Activated CD4-positive, alpha-beta memory T cell treated with anti-CD3 and anti-CD28 coated beads, Interleukin-2, amount 10 ng/mL, durations not matched to agents 7 days and 5 days (primary cell): ENCODE measurements around the gene RAB27A. TPM values are rescaled to one million over a fixed set of nuclear protein-coding genes. Genes with fewer than 3 reads are reported as not detected.
A peak's percentile ranks its signal among the peaks of the same experiment; 100 is the strongest.
"Not testable (repeated sequence)": the region's sequence is repeated elsewhere in the genome, so short reads cannot be mapped to it uniquely, and the experiment has no call there.

Experiments used
- CTCF ChIA-PET: fragments of 350-600 bp; sonication (Branson Sonifier 250); formaldehyde crosslinking; loops from one replicate; lab custom pipeline; 2021; ENCODE audit warnings: antibody characterized with exemption, inconsistent platforms; lab: Charles Lee
- POLR2A ChIA-PET: fragments of 350-600 bp; sonication (Branson Sonifier 250); formaldehyde crosslinking; loops from one replicate; lab custom pipeline; 2021; ENCODE audit warnings: antibody characterized with exemption; lab: Charles Lee
- DNase-seq: peaks from one replicate; pipeline ENCODE4 v3.0.0-alpha.2; 2020
- H3K27ac Mint-ChIP-seq: one replicate; pipeline ENCODE4 v1.8.0; 2021; ENCODE audit warnings: mild to moderate bottlenecking, mixed read lengths
- H3K27me3 Mint-ChIP-seq: one replicate; pipeline ENCODE4 v1.8.0; 2021; ENCODE audit warnings: mixed read lengths
- H3K36me3 Mint-ChIP-seq: one replicate; pipeline ENCODE4 v1.8.0; 2021; ENCODE audit warnings: low read depth, mixed read lengths
- H3K4me1 Mint-ChIP-seq: one replicate; pipeline ENCODE4 v1.8.0; 2021; ENCODE audit warnings: mixed read lengths
- H3K4me3 Mint-ChIP-seq: one replicate; pipeline ENCODE4 v1.8.0; 2021; ENCODE audit warnings: mild to moderate bottlenecking, mixed read lengths
- H3K9me3 Mint-ChIP-seq: one replicate; pipeline ENCODE4 v1.8.0; 2021; ENCODE audit warnings: mixed read lengths
- total RNA-seq, 2 experiments: library from RNA; stranded (reverse); gene quantifications; one replicate each; pipeline ENCODE4 v1.2.3, GENCODE V29; 2021

RAB27A gene
- 10 to 100 TPM; 99.0 to 99.9 TPM for total RNA-seq

- Mint-ChIP-seq H3K36me3 (peaks cover 35% of the 10 kb centered on the region), H3K27ac (peak within 1 kb of the TSS; percentile 88), H3K27me3 (no peaks in the 10 kb centered on the region), H3K4me3 (peak within 1 kb of the TSS; percentile 94), H3K4me1 (peaks cover 43% of the 10 kb centered on the region), H3K9me3 (no peaks in the 10 kb centered on the region)
- DNase-seq: peak; percentile 83
- ChIA-PET POLR2A (interaction anchor here (1.0 to 3.2 kb wide), 10 partner anchors 12 to 150 kb away, joined by 3 to 14 read pairs (median 5); partner anchors contain the start of genes PIGB, PIGBOS1 and RSL24D1), CTCF (interaction anchor here (0.9 to 2.4 kb wide), 8 partner anchors 24 to 145 kb away, joined by 3 to 39 read pairs (median 6); partner anchors contain the start of gene RSL24D1)
Observed at GRCh38 chr15:55289746-55290527, at the start of gene RAB27A. Gene RAB27A, minus strand, starts transcription at chr15:55289813. Its CDS starts 54,879 bp downstream, at chr15:55234934.

GRCh38 chr15:55337160-55337559 lies 47.5 kb upstream of the RAB27A start:
- H3K4me1 Mint-ChIP-seq: no peaks in the 10 kb centered on the region
- no peak overlapping the region for H3K27ac Mint-ChIP-seq
- peaks cover 32% of the 10 kb centered on the region for H3K36me3 Mint-ChIP-seq
- no peaks in the 10 kb centered on the region for H3K27me3 Mint-ChIP-seq
- no peak overlapping the region for H3K4me3 Mint-ChIP-seq
- no peaks in the 10 kb centered on the region for H3K9me3 Mint-ChIP-seq
- CTCF ChIA-PET: interaction anchor here (2.0 kb wide), 1 partner anchor 102 kb away, joined by 4 read pairs; no protein-coding TSS in a partner anchor
- POLR2A ChIA-PET: interaction anchor here (1.1 kb wide), 1 partner anchor 18 kb away, joined by 3 read pairs; the partner anchor contains the start of genes PIGB and PIGBOS1
- no peak for DNase-seq

DNA sequence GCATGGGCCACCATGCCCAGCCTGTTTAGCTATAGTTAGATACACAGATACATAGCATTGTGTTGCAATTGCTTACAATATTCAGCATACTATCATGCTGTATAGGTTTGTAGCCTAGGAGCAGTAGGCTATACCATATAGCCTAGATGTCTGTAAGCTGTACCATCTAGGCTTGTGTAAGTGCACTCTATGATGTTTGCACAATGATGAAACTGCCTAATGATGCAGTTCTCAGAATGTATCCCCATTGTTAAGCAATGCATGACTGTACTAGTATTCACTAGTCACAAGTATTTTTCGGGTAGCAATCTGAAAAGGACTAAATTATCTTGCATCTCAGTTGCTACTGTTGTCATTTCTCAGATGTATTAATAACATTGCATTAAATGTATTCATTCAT lies 45.4 kb upstream of the RAB27A start:
- Mint-ChIP-seq H3K4me1 (no peaks in the 10 kb centered on the region), H3K36me3 (peaks cover 41% of the 10 kb centered on the region), H3K9me3 (no peaks in the 10 kb centered on the region), H3K27ac (no peak overlapping the region), H3K4me3 (no peak overlapping the region), H3K27me3 (no peaks in the 10 kb centered on the region)
- ChIA-PET CTCF (no interaction called here), POLR2A (no interaction called here)
- DNase-seq: no peak

GRCh38 chr15:55334371-55334770 lies 44.8 kb upstream of the RAB27A start:
- H3K27ac Mint-ChIP-seq: no peak overlapping the region
- no peak overlapping the region for H3K4me3 Mint-ChIP-seq
- CTCF ChIA-PET: no interaction called here
- H3K9me3 Mint-ChIP-seq: no peaks in the 10 kb centered on the region
- peaks cover 37% of the 10 kb centered on the region for H3K36me3 Mint-ChIP-seq
- H3K27me3 Mint-ChIP-seq: no peaks in the 10 kb centered on the region
- H3K4me1 Mint-ChIP-seq: no peaks in the 10 kb centered on the region
- POLR2A ChIA-PET: no interaction called here
- DNase-seq: no peak

GRCh38 chr15:55327387-55327786 lies 37.8 kb upstream of the RAB27A start:
- H3K4me3 Mint-ChIP-seq: no peak overlapping the region
- H3K27ac Mint-ChIP-seq: no peak overlapping the region
- ChIA-PET CTCF (interaction anchor here (0.6 kb wide), 1 partner anchor 110 kb away, joined by 3 read pairs; no protein-coding TSS in a partner anchor), POLR2A (interaction anchor here (1.9 kb wide), 1 partner anchor 8 kb away, joined by 10 read pairs; the partner anchor contains the start of genes PIGB and PIGBOS1)
- no peak for DNase-seq
- no peaks in the 10 kb centered on the region for H3K9me3 Mint-ChIP-seq
- H3K27me3 Mint-ChIP-seq: no peaks in the 10 kb centered on the region
- peaks cover 4% of the 10 kb centered on the region for H3K4me1 Mint-ChIP-seq
- peaks cover 32% of the 10 kb centered on the region for H3K36me3 Mint-ChIP-seq

- H3K27ac Mint-ChIP-seq: no peak overlapping the region
- CTCF ChIA-PET: no interaction called here
- H3K4me3 Mint-ChIP-seq: no peak overlapping the region
- POLR2A ChIA-PET: interaction anchor here (0.6 to 1.6 kb wide), 2 partner anchors 35 to 86 kb away, joined by 3 to 5 read pairs; partner anchors contain the start of genes CCPG1 and PIERCE2
- no peaks in the 10 kb centered on the region for H3K27me3 Mint-ChIP-seq
- DNase-seq: no peak
- H3K36me3 Mint-ChIP-seq: peaks cover 33% of the 10 kb centered on the region
- H3K4me1 Mint-ChIP-seq: peaks cover 29% of the 10 kb centered on the region
- no peaks in the 10 kb centered on the region for H3K9me3 Mint-ChIP-seq
Observed at GRCh38 chr15:55322467-55322866, 32.9 kb upstream of the RAB27A start.

GRCh38 chr15:55320963-55321362 lies 31.4 kb upstream of the RAB27A start:
- Mint-ChIP-seq H3K36me3 (peaks cover 40% of the 10 kb centered on the region), H3K4me1 (peaks cover 39% of the 10 kb centered on the region), H3K4me3 (no peak overlapping the region), H3K27ac (no peak overlapping the region), H3K27me3 (no peaks in the 10 kb centered on the region), H3K9me3 (no peaks in the 10 kb centered on the region)
- CTCF ChIA-PET: no interaction called here
- POLR2A ChIA-PET: no interaction called here
- no peak for DNase-seq

DNA sequence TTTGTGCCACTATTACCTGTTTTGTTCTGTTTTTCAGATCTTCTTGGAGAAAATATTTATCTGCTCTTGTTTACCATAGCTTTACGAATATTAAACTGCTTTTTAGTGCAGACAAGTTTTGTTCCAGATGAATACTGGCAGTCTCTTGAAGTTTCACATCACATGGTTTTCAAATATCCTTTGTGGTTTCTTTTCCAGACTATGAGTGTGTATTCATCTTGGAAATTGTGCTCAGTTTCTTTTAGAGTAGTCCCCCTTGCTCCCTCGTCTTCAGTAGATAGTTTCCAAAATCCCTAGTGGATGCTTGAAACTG lies 30.6 kb upstream of the RAB27A start:
- DNase-seq: no peak
- peaks cover 45% of the 10 kb centered on the region for H3K4me1 Mint-ChIP-seq
- no peaks in the 10 kb centered on the region for H3K27me3 Mint-ChIP-seq
- H3K9me3 Mint-ChIP-seq: no peaks in the 10 kb centered on the region
- POLR2A ChIA-PET: interaction anchor here (1.1 to 3.5 kb wide), 12 partner anchors 12 to 123 kb away, joined by 3 to 46 read pairs (median 6); partner anchors contain the start of genes CCPG1, PIERCE2 and RSL24D1
- CTCF ChIA-PET: interaction anchor here (0.6 to 3.1 kb wide), 3 partner anchors 88 to 114 kb away, joined by 3 to 19 read pairs (median 4); partner anchors contain the start of genes CCPG1 and PIERCE2
- peaks cover 46% of the 10 kb centered on the region for H3K36me3 Mint-ChIP-seq
- peak overlapping the region; percentile 49 for H3K27ac Mint-ChIP-seq
- peak overlapping the region; percentile 98 for H3K4me3 Mint-ChIP-seq

GRCh38 chr15:55319537-55320237 lies 30.1 kb upstream of the RAB27A start:
- POLR2A ChIA-PET: interaction anchor here (0.9 to 3.5 kb wide), 27 partner anchors 8 to 795 kb away, joined by 3 to 46 read pairs (median 5); partner anchors contain the start of genes CCPG1, PIERCE2 and RSL24D1
- peak overlapping the region; percentile 95 for H3K27ac Mint-ChIP-seq
- no peaks in the 10 kb centered on the region for H3K9me3 Mint-ChIP-seq
- H3K27me3 Mint-ChIP-seq: no peaks in the 10 kb centered on the region
- peaks cover 51% of the 10 kb centered on the region for H3K36me3 Mint-ChIP-seq
- H3K4me3 Mint-ChIP-seq: peak overlapping the region; percentile 98
- CTCF ChIA-PET: interaction anchor here (0.6 to 3.1 kb wide), 12 partner anchors 13 to 206 kb away, joined by 3 to 19 read pairs (median 4); partner anchors contain the start of genes CCPG1, PIERCE2 and RSL24D1
- peaks cover 50% of the 10 kb centered on the region for H3K4me1 Mint-ChIP-seq
- DNase-seq: peak; percentile 29

- H3K27me3 Mint-ChIP-seq: no peaks in the 10 kb centered on the region
- peaks cover 56% of the 10 kb centered on the region for H3K4me1 Mint-ChIP-seq
- H3K36me3 Mint-ChIP-seq: peaks cover 53% of the 10 kb centered on the region
- H3K27ac Mint-ChIP-seq: peak within 1 kb of the TSS; percentile 95
- peak; percentile 85 for DNase-seq
- CTCF ChIA-PET: interaction anchor here (0.6 to 3.1 kb wide), 15 partner anchors 14 to 207 kb away, joined by 3 to 19 read pairs (median 4); partner anchors contain the start of genes CCPG1, PIERCE2 and RSL24D1
- H3K9me3 Mint-ChIP-seq: no peaks in the 10 kb centered on the region
- H3K4me3 Mint-ChIP-seq: peak within 1 kb of the TSS; percentile 98
- POLR2A ChIA-PET: interaction anchor here (0.7 to 3.5 kb wide), 32 partner anchors 9 to 794 kb away, joined by 3 to 46 read pairs (median 5); partner anchors contain the start of genes CCPG1, PIERCE2 and RSL24D1
Observed at GRCh38 chr15:55318588-55319494, 29.2 kb upstream of the RAB27A start, which contains the start of the genes PIGB and PIGBOS1. Gene PIGB, plus strand, starts transcription at chr15:55319222. Its CDS starts 29 bp downstream, at chr15:55319251. Gene PIGBOS1, minus strand, starts transcription at chr15:55319123. Its CDS starts 1,331 bp downstream, at chr15:55317792.

- POLR2A ChIA-PET, DNase-seq, H3K27me3 Mint-ChIP-seq, CTCF ChIA-PET, H3K4me3 Mint-ChIP-seq, H3K27ac Mint-ChIP-seq, H3K9me3 Mint-ChIP-seq, H3K4me1 Mint-ChIP-seq: not testable (repeated sequence)
- H3K36me3 Mint-ChIP-seq: peaks cover 21% of the 10 kb centered on the region
Observed at GRCh38 chr15:55302801-55303200, 13.2 kb upstream of the RAB27A start.
